Measurements from ENCODE around the gene BIN1.

The BIN1 gene

DNA sequence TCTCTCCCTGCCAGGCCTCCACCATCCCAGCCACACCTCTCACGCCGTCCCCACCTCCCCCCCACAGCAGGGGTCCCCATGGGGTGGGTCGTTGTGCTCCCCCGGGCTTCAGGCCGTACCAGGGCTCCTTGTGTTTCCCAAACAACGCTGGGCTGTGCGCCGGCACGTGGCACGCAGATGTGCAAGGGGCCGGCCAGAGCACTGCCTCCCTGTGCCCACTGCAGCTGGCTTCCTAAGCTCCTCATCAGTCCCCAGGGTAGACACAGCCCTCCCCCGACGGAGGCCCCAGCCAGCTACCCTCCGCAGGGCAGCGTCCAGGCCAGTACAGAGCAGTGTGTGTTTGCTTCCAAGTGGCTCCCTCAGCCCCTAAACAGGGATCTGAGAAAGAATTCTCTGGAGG lies 34.0 kb downstream of the BIN1 start:
- no peak for DNase-seq

DNA sequence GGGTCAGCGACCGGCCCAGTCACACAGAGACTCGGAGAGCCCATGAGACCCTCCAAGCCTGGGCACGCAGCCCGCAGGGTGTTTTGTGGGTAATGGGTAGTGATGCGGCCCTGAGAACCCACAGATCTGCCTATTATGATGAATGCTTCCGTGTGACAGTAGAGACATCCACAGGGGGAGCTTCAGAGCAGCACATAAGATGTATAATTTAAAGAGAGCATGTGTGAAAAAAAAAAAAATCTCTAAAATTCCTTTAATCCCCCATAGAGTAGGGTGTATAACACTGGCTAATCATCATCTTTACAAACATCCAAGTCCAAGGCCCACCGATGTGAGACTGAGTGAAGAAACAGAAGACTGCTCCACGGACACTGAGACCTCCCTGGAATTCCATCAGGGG lies 34.6 kb downstream of the BIN1 start:
- DNase-seq = no peak

DNA sequence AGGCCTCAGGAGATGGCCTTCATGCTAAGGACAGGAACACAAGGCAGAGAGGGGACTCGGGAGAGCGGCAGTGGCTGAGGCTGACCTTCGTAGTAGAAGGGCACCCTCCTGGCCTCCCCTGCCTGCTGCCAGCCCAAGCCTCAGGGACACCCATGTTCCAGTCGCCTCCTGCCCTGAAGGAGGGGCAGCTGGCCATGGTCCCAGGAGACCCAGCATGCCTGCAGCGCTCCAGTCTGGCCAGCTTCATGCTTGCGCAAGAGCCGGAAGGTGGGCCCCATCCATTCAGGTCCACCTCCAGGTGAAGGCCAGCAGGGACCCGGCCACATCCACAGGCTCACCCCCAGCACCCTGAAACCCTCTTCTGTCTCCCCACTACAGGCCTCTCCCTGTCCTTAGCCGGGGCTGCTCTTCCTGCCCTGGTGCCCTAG lies 35.0 kb downstream of the BIN1 start:
- DNase-seq = no peak

DNA sequence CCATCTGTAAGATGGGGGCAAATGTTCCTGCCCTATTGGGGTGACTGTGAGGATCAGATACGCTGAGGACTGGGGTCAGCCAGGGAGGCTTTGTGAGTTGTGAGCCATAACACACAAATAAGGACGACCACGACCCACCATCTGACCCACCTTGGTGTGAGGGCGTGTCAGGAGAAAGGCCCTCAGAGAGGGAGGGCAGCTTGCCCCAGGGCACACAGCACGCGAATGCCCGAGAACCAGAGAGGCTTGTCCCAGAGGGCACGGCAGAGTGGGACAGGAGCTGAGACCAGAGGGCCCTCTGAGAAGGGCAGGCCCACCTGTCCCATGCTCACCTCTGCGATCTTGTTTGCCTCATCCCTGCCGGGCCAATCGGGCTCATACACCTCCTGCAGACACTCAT lies 36.7 kb downstream of the BIN1 start:
- DNase-seq = no peak

DNA sequence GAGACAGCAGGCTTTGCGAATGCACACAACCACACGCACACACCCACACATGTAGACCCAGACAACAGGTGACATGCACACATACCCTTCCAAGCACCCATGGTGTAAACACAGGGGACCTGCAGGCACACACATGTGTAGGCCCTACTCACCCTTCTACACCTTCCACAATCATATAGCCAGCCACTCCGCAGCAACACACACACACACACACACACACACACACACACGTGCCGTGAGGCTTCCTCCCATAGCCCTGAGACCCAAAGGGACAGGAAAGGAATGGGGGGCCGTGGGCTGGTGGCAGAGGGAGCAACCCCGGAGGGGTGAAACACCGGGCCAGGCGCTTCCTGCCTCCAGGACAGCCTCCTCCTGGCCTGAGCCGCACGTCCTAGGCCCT lies 37.4 kb downstream of the BIN1 start:
- no peak for DNase-seq

DNA sequence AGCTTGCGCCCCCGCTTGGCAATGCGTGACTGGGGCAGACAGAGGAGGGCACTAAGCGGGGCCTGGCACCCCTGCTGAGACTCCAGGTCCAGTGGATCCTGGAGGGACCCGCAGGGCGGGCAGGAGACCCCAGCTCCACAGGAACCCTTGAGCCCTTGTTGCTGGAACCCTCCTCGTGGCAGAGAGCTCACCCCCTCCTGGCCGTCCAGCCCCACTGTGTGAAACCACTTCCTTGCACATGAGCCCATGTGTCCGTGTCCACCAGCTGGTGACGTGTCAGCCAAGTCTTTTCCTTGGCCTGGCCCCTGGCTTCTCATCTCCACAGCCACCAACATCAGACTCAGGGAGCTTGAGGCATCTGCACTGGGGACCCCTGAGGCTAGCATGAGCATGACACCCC lies 38.0 kb downstream of the BIN1 start:
- no peak for DNase-seq

DNA sequence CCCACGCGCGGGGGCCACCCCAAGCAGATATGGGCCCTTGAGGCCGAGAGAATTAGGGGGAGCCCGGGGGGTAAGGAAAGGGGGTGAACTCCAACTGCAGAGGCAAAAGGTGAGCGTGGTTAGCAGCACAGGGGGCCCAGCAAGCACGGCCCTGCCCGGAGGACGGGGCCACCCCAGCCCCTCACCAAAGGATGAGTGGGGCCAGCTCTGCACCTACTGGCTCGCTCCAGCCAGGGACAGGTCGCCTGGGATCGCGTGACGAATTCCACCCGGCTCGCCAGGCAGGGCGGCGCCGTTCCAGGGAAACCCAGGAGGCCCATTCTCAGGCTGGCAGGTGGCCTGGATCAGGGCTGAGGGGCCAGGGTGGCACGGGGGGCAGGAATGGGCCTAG lies 38.6 kb downstream of the BIN1 start:
- no peak for DNase-seq

DNA sequence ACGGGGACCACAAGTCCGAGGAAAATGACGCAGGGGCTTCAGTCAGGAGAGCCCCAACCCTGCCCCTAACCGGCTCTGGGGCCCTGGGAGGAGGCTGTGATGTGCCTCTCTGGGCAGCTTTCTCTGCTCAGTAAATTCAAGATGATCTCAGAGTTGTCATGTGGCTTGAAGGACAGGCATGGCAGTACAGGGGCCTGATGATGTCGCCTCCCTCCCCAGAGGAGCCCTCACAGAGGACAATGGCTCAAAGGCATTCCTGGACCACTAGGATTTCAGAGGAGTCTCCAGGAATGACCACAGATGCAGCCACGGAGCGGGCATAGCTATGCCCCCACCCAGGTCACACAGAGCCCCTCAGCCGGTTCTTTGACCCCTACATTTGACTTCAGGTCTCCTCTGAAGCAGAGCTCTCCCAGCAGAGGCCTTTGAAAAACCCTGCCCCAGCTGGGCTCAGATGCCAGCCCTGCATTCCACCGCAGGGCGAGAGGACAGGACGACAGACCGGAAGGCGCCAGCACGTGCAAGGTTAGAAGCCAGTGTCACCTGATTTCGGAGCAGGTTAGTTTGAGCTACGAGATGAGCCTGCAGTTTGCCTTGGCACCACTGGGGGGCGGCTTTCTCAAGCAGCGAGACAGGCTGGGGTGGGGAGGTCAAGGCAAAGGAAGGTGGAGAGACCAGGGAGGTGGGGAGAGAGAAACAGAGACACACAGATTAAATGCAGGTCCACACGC lies 39.2 kb downstream of the BIN1 start:
- DNase-seq = no peak

DNA sequence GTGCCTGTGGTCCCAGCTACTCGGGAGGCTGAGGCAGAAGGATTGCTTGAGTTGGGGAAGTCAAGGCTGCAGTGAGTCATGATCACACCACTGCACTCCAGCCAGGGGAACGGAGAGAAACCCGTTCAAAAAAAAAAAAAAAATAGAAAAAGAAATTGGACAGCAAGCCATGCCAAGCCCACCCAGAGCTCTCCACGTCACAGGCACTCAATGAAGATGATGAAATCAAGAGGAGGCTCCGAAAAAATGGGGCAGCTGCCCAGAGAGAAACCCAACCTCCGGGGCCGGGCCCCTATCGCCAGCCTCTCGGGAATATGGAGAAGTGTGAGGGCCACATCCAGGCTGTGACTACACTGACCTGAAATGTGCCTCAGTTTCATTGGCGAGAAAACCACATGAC lies 40.0 kb downstream of the BIN1 start:
- no peak for DNase-seq

DNA sequence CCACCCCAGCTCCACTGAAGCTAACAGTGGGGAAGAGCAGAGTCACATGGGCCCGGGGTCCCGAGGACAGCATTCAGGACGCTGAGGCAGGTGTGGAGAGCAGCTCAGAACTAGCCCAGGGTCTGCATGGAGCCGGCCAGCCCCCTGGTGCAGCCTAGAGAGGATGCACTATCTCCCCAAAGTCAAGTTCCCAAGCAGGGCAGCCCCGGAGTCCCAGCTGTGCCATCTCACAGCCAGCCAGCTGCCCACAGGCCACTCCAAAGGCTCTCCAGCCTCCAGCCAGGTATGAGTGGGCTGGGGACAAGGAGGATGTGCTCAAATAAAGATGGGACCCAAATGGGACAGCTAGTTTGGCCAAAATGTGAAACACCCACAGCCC lies 41.0 kb downstream of the BIN1 start:
- DNase-seq = no peak

DNA sequence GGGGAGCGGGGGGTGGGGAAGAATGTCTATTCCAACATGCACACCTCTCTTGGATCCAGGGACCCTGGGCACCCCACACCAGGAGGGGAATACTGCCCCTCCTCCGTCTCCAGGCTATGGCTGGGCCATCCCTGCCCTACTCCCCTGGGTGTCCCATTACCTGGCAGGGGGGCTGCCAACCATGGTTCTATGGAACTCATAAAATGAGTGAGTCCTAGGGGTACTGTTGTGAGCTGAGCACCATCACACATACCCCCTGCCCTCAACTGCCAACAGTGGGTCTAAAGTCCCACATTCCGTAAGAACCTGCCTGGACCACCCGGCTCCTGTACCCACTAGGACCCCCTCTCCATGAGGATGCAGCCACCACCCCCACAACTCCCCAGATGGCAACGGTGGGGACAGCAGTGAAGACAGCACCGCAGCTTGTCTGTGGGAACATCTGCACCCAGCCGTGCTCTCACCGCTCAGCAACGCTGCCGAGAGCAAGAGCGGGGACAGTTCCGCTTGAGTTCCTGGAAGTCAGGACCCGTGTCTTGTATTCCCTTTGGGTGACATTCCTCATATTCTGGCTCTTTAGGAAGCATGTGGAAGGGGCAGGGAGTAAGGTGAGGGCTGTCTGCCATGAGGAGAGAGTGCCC lies 41.5 kb downstream of the BIN1 start:
- no peak for DNase-seq

DNA sequence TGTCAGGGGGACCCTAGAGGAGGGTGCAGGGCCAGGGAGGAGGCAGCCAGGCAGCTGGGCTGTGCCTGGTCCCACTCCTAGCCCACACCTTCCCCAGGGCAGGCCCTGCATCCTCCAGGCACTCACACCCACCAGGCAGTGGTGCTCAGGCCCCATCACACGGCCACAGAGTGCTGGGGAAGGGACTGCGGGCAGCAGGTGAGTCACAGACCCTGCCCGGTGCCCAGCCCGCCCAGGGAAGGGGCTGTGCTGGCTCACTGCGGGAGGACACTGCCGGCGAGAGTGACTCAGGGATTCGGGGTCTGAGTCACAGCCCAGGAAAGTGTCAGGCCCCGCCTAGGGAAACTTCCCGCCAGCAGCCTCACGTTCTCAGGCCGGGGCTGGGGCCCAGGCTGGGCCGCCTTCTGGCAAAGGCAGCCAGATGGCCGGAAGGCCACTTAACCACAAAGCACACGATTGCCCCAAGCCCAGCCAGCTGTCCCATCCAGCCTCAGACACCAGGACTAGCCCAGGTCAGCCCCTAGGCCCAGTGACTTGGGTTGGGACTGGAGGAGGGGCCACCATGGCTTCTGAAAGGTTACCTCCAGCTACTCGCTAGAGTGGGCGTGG lies 42.2 kb downstream of the BIN1 start:
- DNase-seq = no peak

DNA sequence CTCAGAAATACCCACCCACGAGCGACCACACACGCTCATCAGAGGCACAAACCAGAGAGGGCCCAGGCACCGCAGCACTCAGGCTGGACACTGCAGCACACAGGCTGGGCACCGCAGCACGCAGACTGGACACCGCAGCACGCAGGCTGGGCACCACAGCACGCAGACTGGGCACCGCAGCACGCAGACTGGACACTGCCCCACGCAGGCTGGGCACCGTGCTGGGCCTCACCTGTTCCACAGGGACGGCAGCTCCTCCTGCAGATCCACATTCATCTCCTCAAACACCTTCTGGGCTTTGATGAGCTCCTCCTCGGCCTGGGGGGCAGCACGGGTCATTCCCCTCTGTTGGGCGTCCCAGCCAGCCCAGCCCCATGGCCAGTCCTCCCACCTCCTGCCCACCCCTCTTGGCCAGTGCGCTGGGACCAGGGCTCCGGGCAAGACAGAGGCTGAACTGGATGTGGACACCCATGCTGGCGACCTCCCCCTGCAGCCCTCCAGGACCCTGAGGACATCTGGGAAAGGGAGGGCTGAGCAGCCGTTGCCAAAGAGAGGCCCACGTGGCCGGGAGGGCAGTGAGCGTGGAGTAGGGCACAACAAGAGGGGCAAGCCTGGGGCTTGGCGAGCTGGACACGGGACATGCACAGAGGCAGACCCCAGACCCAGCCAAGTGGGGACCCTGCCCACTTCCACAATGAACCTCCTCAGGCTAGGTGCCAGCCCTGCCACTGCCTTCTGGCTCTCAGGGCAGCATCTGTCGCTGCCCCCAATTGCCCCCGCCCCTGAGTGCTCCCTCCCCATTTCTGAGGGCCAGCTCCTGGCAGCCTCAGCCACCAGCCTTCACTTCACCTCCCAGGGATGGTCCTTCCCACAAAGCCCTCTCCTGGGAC lies 43.0 kb downstream of the BIN1 start:
- DNase-seq = no peak

DNA sequence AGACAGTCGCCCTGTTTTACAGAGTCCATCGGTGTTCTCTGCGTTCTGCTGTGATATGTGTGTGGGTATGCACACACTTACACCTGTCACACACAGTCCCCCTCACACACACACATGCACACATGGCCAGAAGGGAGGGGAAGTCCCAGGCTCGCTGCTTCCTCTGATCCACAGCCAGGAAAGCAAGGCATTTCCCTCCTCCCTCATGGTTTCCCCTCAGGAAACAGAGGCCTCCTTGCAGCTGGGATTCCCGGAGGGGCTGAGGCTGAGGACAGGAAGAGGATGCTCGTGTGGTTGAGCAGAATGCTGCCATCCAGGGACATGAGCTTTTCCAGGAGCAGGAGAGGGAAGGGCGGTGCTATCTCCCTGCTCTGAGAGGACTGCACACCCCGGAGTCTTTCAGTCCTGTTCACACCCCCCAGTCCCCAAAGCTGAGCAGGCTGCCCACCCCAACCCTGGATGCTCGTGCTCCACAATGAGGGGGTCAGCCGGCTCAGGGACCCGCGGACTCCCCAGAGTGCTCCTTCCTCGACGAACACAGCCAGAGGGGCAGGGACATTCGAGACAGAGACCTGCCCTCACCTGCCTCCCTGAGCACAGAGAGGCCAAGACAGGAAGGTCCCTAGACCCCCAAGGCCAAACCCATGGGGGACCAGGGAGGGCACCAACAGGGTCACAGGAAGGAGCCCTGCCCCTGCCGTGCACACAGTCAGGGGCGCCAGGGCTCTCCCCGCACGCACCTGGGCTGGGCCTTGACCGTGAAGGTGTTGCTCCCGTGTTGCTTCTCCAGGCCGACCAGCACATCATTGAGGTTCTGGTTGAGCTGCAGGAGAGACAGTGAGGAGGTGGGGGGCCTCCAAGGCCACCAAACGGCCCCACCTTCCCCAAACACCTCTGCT lies 45.3 kb downstream of the BIN1 start:
- DNase-seq = no peak

DNA sequence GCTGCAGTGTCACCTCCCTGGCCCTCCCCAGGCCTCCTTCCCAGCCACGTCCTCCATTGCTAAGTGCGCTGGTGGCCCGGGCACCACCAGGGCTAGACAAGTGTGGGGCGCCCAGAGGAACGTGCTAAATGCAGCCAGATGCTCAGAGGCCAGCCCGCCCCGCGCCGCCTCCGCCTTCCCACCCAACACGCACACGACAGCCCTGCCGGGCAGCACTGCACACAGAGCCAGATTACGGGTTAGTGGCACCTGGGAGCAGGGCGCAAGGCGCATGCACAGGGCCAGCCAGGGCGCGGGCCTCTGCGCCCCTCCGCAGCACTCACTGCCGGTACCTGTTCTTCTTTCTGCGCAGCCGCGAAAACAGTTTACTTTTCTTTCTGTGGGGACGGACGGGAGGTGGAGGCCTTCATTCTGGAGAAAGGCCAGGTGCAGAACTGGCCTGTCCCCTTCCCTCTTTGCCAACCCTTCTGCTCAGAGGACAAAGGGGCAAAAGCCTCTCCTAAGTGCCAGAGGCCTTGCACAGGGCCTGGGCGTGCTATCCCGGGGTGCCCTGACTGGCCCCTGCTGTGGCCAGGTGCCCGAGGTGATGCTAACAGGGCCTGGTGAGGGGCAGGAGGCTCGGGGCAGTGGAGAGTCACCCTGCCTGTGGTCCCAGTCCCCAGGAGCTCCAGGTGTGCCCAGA lies 46.5 kb downstream of the BIN1 start:
- no peak for DNase-seq

DNA sequence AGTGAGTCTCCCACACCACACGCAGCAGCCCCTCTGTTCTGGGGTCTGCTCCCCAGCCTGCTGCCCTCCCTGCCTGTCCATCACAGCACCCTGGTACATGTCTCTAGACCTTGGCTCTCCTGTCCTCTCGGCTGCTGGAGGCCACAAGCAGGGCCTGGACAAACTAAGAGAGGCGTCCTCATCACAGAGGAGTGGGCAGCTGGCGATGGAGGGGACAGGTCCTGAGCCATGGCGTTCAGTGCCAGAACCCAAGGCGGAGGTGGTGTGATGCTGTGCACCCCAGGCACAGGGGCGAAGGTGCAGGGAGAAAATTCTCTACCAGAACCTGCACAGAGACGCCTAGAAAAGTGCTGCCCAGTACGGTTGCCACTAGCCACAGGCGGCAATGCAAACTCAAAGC lies 47.4 kb downstream of the BIN1 start:
- DNase-seq = no peak

DNA sequence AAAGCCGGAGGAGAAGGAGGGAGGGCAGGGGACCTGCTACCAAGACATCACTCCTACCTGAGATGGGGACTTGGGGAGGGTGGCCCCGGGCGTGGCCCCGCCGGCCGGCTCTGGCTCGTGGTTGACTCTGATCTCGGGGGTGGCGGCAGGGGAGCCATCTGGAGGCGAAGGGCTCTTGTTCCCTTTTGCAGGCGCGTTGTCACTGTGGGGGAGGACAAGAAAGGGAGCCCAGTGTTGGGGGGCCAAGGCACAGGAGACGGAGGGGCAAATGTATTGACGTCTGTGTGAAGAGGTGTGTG lies 48.1 kb downstream of the BIN1 start:
- no peak for DNase-seq

DNA sequence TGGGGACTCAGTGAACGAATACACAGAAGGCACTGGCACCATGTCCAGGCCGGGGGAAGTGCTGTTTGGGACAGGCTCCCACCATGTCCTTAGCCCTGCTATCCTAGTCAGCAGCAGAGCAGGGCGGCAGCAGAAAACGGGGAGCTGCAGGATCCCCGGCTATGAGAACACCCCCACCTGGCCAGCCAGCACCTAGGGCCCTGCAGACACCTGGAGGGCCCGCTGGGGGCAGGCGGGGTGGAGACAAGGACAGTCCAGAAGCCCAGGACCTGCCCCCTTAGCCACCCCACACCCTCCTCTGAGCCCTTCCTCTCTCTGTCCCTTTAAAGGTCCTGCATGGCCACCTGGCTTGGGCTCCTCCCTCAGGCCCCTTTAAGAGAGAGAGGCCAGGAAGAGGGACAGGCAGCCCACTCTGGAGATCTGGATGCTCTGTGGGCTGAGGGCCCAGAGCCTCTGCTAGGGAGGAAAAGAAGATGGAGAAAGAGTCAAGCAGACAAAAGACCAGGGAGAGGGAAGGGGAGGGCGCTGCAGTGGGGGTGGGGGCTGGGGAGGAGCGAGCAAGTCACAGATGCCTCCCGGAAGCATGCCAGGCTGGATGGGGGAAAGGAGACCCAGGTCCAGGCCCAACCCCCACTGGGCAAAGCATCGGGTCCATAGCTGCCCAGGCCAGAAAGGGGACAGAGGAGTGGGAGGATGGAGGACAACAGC lies 48.6 kb downstream of the BIN1 start:
- DNase-seq = no peak

DNA sequence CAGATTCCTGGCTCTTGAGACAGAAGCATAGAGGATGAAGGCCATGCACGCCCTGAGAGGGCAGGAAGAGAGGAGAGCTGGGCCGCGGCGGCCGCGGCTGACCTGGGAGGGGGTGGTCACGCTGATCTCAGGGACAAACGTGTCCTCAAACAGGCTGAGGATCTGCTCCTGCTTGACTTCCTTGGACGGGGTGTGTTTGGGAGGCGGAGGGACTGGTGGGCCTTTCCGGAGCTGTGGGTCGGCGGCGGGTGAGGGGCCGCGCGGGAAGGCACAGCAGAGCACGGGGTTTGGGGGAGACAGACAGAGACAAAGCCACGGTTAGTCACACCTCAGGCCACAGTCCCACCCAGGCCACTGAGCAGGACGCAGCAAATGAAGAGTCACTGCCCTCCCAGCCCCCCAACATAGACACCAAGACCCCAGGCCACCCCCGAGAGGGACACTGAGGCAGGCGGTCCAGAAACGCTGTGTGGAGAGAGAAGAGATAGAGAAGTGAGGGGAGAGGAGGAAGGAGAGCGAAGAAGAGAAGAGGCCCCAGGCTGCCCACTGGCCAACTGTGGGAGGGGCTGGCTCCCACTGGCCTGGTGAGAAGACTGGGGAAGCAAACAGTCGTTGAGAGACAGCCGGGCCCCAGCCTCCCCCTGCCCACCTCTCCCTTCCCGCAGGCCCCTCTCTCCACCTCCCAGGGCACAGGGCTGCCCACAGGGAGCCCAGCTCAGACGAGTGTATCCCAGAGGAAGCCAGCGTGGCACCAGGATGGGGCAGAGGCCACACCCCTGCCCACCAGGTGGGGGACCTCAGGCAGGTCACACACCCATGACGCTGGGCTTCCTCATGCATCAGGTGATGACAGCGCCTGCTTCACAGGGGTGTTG lies 49.3 kb downstream of the BIN1 start:
- DNase-seq = no peak

DNA sequence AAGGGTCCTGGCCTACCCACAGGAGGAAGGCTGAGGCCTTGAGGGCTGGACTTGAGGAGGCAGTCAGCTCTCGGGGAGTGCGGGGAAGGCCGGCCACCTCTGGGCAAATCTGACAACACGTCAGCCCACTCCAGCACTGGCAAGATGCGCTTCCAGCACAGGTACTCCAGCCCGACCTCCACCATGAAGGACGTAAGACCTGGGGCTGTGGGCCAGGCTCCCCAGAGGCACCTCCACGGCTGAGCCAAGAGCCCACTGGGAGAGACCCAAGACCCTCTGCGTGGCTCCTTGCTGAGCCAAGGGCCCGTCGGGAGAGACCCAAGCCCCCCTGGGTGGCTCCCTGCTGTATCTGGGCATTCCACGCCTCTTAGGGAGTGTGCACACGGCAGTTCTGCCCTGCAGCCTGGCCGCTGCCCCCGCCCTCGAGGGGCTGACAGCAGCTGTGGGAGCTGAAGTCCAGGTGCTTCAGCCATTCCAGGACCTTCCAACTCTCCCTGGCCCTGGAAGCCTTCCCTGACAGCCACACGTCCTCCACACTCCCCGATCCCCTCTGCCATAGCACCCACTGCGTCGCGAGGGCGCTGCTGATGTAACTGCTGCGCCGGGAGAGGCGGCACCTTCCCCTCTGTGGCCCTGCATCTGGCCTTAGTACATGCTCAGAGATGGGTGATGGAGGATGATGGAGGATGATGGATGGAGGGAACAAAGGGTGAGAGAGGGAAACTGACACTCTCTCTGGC lies 50.2 kb downstream of the BIN1 start:
- DNase-seq = no peak

Measured in COR-L47 (cell line).